Measurements from ENCODE around the gene PDE9A. TPM values are rescaled to one million over a fixed set of nuclear protein-coding genes. Genes with fewer than 3 reads are reported as not detected.

The PDE9A gene
- total RNA-seq, 4 donors from 2014 or later = 29.2 to 68.4 (median 40.4) TPM

GRCh38 chr21:42763581-42764442 lies 110.4 kb downstream of the PDE9A start:
- intact Hi-C loops (cut with DNase I) = no loop called here

GRCh38 chr21:42764443-42764760 lies 111.0 kb downstream of the PDE9A start:
- Histone ChIP-seq H3K36me3 (peaks cover 36 to 97% (median 68%) of the 10 kb centered on the region in 4 donors), H3K27me3 (no peaks in the 10 kb centered on the region), H3K4me1 (peaks cover 0 to 14% (median 5%) of the 10 kb centered on the region in 4 donors), H3K4me3 (no peak overlapping the region), H3K9me3 (no peaks in the 10 kb centered on the region), H3K27ac (replicated peaks in 1 of 4) (no peak overlapping the region)
- TF ChIP-seq CTCF (IDR thresholded peaks at IDR 0.05) (no peak), POLR2AphosphoS5 (IDR thresholded peaks at IDR 0.05) (no peak), EP300 (IDR thresholded peaks at IDR 0.05) (no peak), POLR2A (IDR thresholded peaks at IDR 0.05; ENCODE audit: low read depth) (no peak)
- WGBS = 96% methylated on average over 3 of the region's 9 CpGs
- DNase-seq (ENCODE audit: extremely low spot score) = no peak
- intact Hi-C loops (cut with DNase I) = no loop called here

More at GRCh38 chr21:42763581-42764442, 110.4 kb downstream of the PDE9A start:
- Histone ChIP-seq H3K4me1 (peaks cover 0 to 14% (median 5%) of the 10 kb centered on the region in 4 donors), H3K9me3 (no peaks in the 10 kb centered on the region), H3K27ac (replicated peaks in 1 of 4) (no peak overlapping the region), H3K4me3 (no peak overlapping the region), H3K27me3 (no peaks in the 10 kb centered on the region), H3K36me3 (peaks cover 31 to 96% (median 64%) of the 10 kb centered on the region in 4 donors)
- DNase-seq (ENCODE audit: extremely low spot score) = no peak
- TF ChIP-seq POLR2A (IDR thresholded peaks at IDR 0.05; ENCODE audit: low read depth) = no peak
- TF ChIP-seq CTCF (IDR thresholded peaks at IDR 0.05) = no peak
- TF ChIP-seq EP300 (IDR thresholded peaks at IDR 0.05) = no peak
- no peak for TF ChIP-seq POLR2AphosphoS5 (IDR thresholded peaks at IDR 0.05)
- WGBS = 92% methylated on average over 22 of the region's 25 CpGs

GRCh38 chr21:42764883-42765282 lies 111.5 kb downstream of the PDE9A start:
- H3K27ac ChIP-seq (replicated peaks in 1 of 4) = no peak overlapping the region
- TF ChIP-seq POLR2A (IDR thresholded peaks at IDR 0.05; ENCODE audit: low read depth) (no peak), CTCF (IDR thresholded peaks at IDR 0.05) (no peak), EP300 (IDR thresholded peaks at IDR 0.05) (no peak), POLR2AphosphoS5 (IDR thresholded peaks at IDR 0.05) (no peak)
- intact Hi-C loops (cut with DNase I) = no loop called here

GRCh38 chr21:42765656-42766055 lies 112.2 kb downstream of the PDE9A start:
- Histone ChIP-seq H3K4me1 (peaks cover 0 to 9% (median 3%) of the 10 kb centered on the region in 4 donors), H3K4me3 (no peak overlapping the region), H3K9me3 (no peaks in the 10 kb centered on the region), H3K27ac (replicated peaks in 1 of 4) (no peak overlapping the region), H3K27me3 (no peaks in the 10 kb centered on the region), H3K36me3 (peaks cover 47 to 100% (median 78%) of the 10 kb centered on the region in 4 donors)
- no peak for DNase-seq (ENCODE audit: extremely low spot score)
- TF ChIP-seq EP300 (IDR thresholded peaks at IDR 0.05) (no peak), POLR2A (IDR thresholded peaks at IDR 0.05; ENCODE audit: low read depth) (no peak), CTCF (IDR thresholded peaks at IDR 0.05) (no peak), POLR2AphosphoS5 (IDR thresholded peaks at IDR 0.05) (no peak)
- intact Hi-C loops (cut with DNase I) = no loop called here
- WGBS = 97% methylated on average over 4 of the region's 4 CpGs

More at GRCh38 chr21:42764883-42765282, 111.5 kb downstream of the PDE9A start:
- DNase-seq (ENCODE audit: extremely low spot score) = no peak
- no peak overlapping the region for H3K4me3 ChIP-seq
- H3K36me3 ChIP-seq = peaks cover 41 to 100% (median 73%) of the 10 kb centered on the region in 4 donors
- peaks cover 0 to 14% (median 5%) of the 10 kb centered on the region in 4 donors for H3K4me1 ChIP-seq
- H3K27me3 ChIP-seq = no peaks in the 10 kb centered on the region
- no peaks in the 10 kb centered on the region for H3K9me3 ChIP-seq
- WGBS = 93% methylated on average over 1 of the region's 1 CpG

Data from esophagus muscularis mucosa (tissue), 4 donors.